ENCODE measurements around the gene PRUNE2.

DNA sequence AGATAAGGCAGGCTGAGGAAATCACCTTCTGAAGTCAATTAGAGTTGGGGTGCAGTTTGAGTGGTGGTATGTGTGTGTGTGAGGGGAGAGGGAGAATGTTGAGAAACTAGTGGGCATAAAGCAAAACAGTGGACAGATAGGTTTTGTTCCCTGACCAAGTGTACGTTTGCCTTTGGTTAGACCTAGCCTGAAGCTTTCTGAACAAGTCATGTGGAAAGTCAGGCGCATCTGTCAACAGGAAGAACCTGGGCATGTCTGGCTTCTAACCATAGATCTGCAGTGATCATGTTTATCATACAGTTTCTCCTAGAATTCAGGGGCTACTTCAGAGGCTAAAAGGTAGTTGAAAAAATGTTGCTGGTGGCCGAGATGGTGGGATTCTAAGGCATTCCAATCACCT, 284.9 kb downstream of the PRUNE2 start:
- TF ChIP-seq, protein P1, sequence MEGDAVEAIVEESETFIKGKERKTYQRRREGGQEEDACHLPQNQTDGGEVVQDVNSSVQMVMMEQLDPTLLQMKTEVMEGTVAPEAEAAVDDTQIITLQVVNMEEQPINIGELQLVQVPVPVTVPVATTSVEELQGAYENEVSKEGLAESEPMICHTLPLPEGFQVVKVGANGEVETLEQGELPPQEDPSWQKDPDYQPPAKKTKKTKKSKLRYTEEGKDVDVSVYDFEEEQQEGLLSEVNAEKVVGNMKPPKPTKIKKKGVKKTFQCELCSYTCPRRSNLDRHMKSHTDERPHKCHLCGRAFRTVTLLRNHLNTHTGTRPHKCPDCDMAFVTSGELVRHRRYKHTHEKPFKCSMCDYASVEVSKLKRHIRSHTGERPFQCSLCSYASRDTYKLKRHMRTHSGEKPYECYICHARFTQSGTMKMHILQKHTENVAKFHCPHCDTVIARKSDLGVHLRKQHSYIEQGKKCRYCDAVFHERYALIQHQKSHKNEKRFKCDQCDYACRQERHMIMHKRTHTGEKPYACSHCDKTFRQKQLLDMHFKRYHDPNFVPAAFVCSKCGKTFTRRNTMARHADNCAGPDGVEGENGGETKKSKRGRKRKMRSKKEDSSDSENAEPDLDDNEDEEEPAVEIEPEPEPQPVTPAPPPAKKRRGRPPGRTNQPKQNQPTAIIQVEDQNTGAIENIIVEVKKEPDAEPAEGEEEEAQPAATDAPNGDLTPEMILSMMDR (IDR thresholded peaks at IDR 0.05) = no peak
- TF ChIP-seq POLR2A (IDR thresholded peaks at IDR 0.05) = no peak
- TF ChIP-seq POLR2AphosphoS5 (IDR thresholded peaks at IDR 0.05) = no peak

All from prostate gland (tissue), 2 donors.